ENCODE data around the gene MBD3L2B. TPM values are rescaled to one million over a fixed set of nuclear protein-coding genes. Genes with fewer than 3 reads are reported as not detected.

The MBD3L2B gene
- total RNA-seq, 2 donors from 2014 or later: not detected

GRCh38 chr19:6969490-6969889, 51.7 kb downstream of the MBD3L2B start:
- no peaks in the 10 kb centered on the region for H3K4me1 ChIP-seq (ENCODE audit: control insufficient read depth, insufficient read depth, low read length)
- H3K27ac Mint-ChIP-seq: no peak overlapping the region
- no peak for DNase-seq
- 82% methylated on average over 1 of the region's 2 CpGs; no CpG with 5 or more reads in 1 of the 2 experiments for WGBS, 2 experiments (ENCODE audit: insufficient coverage in 1 of 2, insufficient read length in 1 of 2)
- no peaks in the 10 kb centered on the region for H3K36me3 ChIP-seq (ENCODE audit: control insufficient read depth, insufficient read depth, low read length)
- no peak overlapping the region for H3K27ac ChIP-seq (ENCODE audit: low read depth, low read length)
- H3K4me3 Mint-ChIP-seq: no peak overlapping the region
- H3K9ac ChIP-seq (ENCODE audit: extremely low read depth, low read length, poor library complexity, severe bottlenecking): no peak overlapping the region
- peaks cover 62% of the 10 kb centered on the region for H3K9me3 ChIP-seq (ENCODE audit: control insufficient read depth, low read length)
- no peak for TF ChIP-seq CTCF (conservative IDR thresholded peaks at IDR 0.05)
- H3K4me1 Mint-ChIP-seq: no peaks in the 10 kb centered on the region
- H3K4me3 ChIP-seq (ENCODE audit: low read length): no peak overlapping the region
- H3K27me3 ChIP-seq (ENCODE audit: control insufficient read depth, insufficient read depth, low read length, poor library complexity, severe bottlenecking): no peaks in the 10 kb centered on the region
- H3K9me3 Mint-ChIP-seq: peaks cover 86% of the 10 kb centered on the region
- H3K36me3 Mint-ChIP-seq (ENCODE audit: low read depth): peaks cover 2% of the 10 kb centered on the region
- no peaks in the 10 kb centered on the region for H3K27me3 Mint-ChIP-seq (ENCODE audit: insufficient read depth)

Other genes starting within 250 kb of the MBD3L2B start
- not detected for gene VAV1, start 248.7 kb downstream of the MBD3L2B start, total RNA-seq
- gene ADGRE1, start 133.9 kb downstream of the MBD3L2B start, total RNA-seq: not detected
- gene MBD3L5, start 9.1 kb upstream of the MBD3L2B start, total RNA-seq: not detected
- not detected for gene MBD3L4, start 18.7 kb upstream of the MBD3L2B start, total RNA-seq
- gene MBD3L2, start 27.9 kb upstream of the MBD3L2B start, total RNA-seq: not detected
- gene MBD3L3, start 37.2 kb upstream of the MBD3L2B start, total RNA-seq: not detected
- gene ZNF557, start 48.3 kb upstream of the MBD3L2B start, total RNA-seq: 1 to 10 TPM; 8.3 to 9.8 TPM